ENCODE data around the gene ATF6B.
"Not testable (repeated sequence)": the region's sequence is repeated elsewhere in the genome, so short reads cannot be mapped to it uniquely, and the experiment has no call there.

Gene ATF6B

DNA sequence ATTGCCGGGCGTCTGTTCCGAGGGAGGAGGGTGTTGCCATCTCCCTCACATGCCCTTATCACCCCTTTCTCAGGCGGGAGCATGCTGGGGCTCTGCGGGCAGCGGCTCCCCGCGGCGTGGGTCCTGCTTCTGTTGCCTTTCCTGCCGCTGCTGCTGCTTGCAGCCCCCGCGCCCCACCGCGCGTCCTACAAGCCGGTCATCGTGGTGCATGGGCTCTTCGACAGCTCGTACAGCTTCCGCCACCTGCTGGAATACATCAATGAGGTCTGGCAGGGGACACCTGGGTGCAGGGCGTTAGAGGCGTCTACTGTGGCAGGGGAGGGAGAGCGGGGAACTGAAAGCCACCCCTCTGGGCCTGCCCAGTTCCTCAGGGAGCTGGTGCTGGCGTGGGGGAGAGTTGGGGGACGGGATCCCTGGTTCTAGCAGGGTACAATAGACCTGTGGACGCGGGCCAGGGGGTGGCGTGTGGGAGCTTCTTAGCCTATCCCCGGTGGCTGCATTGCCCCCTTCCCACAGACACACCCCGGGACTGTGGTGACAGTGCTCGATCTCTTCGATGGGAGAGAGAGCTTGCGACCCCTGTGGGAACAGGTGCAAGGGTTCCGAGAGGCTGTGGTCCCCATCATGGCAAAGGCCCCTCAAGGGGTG, 26.6 kb upstream of the ATF6B start:
- in situ Hi-C loops (cut with MboI; ENCODE audit: low sequenced_read_pairs) = no loop called here

DNA sequence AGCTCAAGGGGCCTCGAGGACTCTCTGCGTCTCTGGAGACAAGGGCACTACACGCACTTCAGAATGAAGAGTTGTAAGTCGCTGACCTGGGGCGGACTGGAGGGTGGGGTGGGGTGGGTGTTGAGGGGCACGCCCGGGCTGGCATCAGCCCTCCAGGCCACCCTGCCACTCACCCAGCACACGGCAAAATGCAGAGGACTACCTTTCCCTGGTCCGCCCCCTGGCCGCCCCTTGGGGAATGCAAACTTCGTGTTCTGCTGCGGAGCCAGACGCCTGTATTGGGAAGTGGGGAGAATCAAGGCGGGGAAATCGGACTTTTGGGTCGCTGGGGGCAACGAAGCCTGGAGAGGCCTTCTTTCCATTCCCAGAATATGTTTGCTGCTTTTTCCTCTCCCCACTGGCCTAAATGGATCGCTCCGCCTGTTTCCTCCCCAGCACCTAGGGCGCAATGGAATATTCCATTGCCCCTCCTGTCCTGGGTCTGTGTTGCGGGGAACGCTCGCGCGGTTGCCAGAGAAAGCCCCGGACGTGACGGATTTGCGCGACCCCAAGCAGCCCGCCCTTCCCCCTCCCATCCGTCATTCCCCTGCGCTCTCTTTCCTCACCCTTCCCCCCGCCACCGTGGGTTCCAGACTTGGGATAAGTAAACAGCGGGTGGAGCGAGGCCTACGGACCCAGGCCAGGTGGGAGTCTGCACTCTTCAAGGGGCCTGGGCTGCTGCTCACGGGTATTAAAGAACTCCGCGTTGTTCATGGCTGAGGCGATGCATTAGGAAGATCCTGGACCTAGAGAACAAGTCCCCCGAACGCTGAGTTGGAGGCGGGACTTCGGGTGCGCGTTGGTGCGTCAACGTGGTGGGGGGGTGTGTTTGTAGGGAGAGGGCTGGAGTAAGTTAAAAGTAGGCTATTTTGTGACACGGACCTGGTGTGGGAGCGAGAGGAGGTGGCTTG, 25.8 kb upstream of the ATF6B start, which contains the start of gene PPT2:
Gene PPT2 (plus strand): TSS at position 578 of the 950 bp plus-strand sequence. CDS start 454 bp downstream, outside the sequence.
- in situ Hi-C loops (cut with MboI; ENCODE audit: low sequenced_read_pairs) = no loop called here

DNA sequence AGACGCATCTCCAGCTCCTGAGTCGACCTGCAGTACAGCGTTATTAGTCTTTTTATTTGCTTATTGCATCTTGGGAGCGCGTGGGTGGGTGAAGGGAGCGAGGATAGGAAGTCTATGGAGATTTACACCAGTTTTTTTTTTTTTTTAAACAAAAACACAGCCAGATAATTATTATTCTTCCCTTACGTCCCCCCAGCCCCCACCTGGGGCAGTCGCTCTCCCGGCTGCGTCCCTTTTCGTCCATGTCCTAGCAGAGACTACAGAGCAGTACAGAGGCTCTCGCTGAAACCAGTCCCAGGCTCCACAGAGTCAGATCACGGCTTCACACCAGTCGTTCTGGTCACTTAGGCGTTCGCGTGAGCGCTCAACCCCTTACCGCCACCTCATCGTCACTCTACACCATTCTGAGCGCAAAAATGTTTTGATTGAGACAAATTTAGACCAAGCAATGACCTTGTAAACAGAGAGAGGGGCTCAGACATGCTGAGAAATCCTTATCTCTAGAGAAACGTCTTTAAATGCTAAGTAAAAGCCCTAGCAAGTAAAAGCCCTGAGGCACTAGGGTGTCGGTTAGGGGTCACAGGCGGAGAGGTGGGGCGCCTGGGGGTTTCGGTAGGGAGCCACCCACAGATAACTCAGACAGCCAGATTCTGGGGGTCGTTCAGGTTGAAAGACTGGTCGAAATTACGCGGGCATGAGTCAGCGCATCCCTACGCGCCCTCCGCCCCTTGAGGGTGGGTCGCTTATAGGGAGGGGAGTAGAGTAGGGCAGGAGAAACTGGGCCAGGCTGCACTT, 24.9 kb upstream of the ATF6B start:
- in situ Hi-C loops (cut with MboI; ENCODE audit: low sequenced_read_pairs) = no loop called here

DNA sequence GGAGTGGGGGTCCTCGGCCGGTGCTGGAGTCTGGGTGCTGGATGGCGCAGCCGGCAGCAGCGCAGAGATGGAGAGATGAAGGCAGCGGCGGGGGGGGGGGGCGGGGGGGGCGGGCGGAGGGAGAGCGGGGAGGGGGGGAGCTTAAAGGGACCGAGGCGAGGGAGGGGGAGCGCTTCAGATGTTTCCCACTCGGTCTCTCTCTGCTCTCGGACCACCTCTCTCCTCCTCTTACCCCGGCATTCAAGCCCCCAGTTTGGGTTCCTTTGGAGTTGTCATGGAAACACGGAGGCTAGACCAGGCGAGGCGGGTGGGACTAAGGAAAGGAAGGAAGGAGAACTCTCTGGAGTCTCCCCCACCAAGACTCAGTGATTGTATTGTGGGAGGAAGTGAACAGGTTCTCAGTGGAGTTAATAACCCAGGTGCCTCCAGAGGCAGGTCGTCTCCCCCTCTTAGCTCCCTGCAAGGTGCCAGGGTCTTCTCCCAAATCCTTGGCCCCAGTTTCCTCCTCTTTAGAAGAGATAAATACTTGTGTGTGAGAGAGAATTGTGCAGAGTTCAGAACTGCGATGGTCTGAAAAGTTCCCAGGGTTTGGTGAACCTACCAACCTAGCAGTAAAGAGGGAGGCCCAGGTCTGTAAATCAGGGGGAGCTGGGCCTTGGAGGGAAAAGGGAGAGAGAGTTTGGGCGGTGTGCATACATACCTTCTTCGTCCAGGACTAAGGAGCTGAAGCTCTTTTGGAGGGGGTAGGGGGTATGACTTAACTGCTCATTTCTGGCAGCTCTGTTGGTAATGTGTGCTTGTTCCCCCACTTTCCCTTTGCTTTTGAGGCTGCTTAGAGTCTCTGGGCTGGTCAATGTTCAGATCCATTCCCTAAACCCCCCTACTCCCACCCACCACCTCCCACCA, 24.1 kb upstream of the ATF6B start, which contains the start of gene PRRT1:
Gene PRRT1 (minus strand): TSS at position 77 of the 906 bp plus-strand sequence. CDS start 112 bp downstream, outside the sequence.
- in situ Hi-C loops (cut with MboI; ENCODE audit: low sequenced_read_pairs) = no loop called here

DNA sequence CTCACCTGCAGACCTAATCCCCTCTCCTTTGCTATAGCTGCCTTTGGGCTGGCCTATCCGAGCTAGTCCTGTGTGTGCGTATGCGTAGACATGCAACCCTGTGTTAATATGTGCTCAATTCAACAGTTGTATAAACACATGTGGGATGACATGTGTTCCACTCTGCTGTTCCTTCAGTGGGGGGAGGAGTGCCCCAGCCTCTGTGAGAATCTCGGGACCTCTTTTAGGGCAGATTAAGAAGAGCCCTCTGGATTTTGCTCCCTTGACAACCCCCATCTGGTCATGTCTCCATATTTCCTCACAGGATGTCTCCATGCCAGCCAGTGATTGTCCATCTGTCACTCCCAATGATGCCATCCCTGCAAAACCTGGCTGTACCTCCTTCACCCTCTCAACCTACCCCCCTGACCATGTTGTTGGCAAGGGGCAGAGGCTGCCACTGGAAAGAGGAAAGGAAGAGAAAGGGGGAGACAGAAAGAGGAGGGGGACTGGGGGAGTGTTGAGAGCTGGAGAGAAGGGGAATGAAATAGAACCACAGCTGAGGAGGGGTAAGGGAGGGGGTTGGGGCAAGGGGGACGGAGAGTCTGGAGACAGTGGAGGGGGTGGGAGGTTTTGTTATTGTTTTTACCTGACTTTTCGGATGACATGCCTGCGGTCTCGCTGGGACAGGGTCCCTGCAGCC, 23.3 kb upstream of the ATF6B start:
- in situ Hi-C loops (cut with MboI; ENCODE audit: low sequenced_read_pairs) = no loop called here

DNA sequence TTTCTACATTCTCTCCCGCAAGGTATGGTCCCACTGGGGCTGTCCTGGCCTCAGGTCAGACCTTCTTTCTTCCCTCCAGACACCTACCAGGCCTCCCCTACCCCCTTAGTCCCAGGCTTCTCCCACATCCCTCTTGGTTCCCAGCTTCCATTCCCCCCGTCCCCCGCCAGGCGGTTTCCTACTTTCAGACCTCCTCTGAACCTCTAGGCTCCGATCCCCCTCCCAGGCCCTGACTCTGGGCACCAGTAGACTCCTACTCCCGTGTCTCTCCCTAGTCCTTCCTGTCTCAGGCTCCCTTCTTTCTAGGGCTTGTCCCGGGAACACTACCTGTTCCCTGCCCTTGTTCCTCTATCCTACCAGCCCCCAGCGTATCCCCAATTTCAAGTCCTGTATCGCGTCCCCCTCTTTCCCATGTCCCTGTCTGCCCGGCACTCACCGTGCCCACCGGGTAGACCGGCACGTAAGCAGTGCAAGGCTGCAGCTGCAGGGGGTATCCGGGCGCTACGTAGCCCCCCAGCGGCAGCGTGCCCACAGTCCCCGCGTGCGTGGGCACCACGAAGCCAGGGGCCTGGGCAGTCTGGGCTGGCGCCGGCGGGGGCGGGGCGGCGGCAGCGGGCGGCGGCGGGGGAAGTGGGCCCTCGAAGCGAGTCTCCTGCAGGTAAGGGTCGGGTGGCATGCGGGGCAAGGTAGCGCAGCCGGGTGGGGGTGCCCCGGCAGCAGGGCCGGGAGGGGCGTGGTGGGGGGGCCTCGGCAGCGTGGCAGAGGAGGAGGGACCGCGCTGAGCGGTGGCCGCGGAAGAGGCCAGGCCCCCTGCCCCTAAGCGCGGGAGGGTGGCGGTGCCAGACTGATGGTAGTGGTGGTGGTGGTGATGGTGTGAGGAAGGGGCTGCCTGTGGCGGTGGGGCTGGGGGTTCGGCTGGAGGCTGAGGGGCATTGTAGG, 22.2 kb upstream of the ATF6B start:
- in situ Hi-C loops (cut with MboI; ENCODE audit: low sequenced_read_pairs) = no loop called here

DNA sequence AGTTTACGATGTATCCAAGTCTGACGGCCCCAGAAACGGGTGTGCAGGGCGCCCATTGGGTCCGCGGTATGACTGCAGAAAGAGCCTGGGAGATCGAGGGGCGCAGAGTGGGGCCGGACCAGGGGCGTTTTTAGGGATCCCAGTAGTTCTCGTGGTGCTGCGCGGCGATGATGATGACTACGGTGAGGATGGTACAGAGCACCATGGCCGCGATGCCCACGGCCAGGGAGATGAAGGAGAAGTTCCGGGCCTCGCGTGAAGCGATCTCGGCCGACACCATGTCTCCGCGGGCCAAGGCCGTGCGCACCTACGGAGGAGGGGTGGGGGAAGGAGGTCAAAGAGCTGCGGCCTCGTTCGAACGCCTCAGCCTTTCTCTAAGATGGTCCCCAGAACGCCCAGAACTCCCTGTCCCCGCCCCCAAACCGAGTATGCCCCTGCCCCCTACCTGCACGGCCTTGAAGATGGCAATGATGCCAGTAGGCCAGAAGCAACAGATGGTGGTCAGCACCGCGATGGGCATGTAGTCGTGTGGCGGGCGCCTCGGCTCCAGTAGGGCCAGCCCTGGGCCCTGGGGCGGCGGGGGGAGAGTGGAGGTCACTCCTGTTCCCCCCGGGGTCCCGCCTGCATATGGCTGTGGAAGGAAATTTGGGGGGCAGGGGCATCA, 21.2 kb upstream of the ATF6B start:
- in situ Hi-C loops (cut with MboI; ENCODE audit: low sequenced_read_pairs) = no loop called here

DNA sequence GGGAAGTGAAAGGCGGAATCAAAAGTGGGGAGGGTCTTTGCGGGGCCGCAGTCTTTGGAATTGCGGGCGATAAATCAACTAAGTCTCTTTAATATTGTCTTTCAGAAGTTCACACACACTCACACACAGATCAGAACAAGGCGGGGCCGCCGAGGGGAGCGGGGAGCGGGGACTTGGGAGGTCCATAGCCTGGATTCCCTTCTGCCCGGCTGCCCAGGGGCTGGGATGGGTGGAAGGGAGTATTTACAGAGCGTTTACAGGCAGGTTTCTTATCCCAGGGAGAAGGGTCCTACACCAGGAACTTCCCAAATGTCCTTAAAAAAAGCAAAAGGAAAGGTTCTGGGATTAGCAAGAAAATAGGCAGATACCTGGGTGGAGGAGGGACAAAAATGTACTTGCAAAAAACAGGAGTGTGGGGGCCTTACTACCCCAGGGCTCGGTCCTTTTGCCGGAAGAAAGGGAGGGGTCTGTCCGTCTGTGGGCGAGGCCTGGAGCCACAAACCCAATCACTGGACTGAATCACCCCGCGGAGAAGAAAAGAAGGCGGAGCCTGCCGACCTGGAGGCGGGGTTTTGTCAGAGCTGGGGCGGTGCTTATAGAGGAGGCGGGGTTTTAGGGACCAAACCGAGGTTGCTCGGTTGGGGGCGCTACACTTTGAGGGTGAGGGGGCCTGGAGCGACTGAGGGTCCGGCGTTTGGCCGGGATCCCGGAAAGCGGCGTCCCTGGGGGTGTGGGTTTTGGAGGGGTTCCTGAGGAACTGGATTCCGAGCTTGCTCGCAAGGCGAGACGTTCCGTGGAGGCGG, 20.4 kb upstream of the ATF6B start:
- in situ Hi-C loops (cut with MboI; ENCODE audit: low sequenced_read_pairs) = no loop called here

DNA sequence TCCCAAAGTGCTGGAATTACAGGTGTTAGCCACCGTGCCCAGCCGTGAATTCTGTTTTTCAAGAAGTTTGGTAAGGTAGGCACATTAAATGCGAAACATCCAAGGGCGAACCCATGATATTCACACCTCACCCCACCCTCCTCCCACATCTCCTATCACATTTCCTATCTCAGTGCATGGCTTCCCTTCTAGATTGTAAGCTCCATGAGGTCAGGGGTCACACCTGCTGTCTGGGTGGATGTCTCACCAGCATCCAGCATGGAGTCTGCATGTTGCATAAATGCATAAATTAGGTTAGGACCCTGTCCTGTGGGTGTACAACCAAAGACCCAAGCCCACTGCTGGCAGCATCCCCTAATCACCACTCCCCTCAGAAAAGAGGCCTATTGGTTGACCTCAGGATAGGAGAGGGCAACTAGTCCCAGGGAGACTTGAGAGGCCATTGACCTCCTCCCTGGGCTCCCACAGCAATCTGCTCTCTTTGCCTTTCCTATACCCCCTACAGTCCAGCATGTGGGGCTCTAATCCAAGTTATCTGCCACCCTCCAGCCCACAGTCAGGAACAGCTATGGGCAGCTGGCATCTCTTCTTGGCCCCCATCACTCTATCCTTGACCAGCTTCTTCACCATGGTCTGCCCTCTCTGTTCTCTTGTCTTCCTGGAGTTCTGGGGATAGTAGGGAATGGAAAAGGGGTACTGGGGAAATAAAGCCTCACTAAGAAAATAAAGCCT, 19.5 kb upstream of the ATF6B start:
- in situ Hi-C loops (cut with MboI; ENCODE audit: low sequenced_read_pairs) = no loop called here

DNA sequence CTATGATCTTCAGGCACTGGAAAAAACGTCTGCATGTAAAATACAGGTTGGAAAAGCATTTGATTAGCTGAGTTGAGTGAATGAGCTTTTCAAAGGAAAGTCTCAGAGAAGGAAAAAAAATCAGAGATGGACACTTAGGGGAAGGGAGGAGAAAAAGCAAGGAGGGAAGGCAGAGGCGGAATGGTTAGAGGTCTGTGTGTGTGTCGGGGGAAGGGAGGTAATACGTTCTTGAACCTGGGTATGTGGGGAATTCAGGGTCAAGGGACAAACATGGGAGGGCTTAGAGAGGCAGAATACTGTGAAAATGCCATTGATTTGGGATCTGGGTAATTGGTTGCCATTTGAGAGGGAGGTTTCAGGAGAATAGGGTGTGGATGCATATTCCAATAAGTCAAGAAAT, 18.6 kb upstream of the ATF6B start:
- in situ Hi-C loops (cut with MboI; ENCODE audit: low sequenced_read_pairs) = no loop called here

DNA sequence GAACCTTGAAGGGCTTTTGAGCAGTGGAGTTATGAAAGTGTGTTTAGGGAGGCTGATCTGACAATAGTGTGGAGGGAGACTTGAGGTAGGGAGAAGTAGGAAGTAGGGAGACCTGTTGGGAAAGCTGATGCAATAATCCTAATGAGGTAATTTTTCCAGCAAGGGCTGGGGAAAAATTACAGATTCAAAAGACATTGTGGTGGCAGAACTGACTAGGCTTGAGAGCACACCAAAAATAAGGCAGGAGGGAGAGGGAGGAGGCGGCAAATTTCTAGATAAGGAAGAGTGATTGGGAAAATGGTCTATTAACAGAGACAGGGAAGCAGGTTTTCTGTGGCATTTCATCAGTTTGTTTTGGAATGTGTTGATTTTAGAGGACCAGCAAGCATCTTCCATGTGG, 18.2 kb upstream of the ATF6B start:
- in situ Hi-C loops (cut with MboI; ENCODE audit: low sequenced_read_pairs) = no loop called here

DNA sequence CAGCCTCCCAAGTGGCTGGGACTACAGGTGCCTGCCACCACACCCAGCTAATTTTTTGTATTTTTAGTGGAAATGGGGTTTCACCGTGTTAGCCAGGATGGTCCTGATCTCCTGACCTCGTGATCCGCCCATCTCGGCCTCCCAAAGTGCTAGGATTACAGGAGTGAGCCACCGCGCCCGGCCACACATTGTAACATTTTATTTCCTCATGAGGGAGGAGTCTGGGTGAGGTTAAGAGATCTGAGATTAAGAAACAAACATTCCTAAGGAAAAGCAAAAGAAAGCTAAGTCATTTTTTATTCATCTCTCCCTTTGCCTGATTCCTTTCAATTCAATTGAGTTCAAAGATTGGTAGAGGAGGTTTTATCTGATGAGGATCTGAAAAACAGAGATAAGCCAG, 16.2 kb upstream of the ATF6B start:
- in situ Hi-C loops (cut with MboI; ENCODE audit: low sequenced_read_pairs) = not testable (repeated sequence)

DNA sequence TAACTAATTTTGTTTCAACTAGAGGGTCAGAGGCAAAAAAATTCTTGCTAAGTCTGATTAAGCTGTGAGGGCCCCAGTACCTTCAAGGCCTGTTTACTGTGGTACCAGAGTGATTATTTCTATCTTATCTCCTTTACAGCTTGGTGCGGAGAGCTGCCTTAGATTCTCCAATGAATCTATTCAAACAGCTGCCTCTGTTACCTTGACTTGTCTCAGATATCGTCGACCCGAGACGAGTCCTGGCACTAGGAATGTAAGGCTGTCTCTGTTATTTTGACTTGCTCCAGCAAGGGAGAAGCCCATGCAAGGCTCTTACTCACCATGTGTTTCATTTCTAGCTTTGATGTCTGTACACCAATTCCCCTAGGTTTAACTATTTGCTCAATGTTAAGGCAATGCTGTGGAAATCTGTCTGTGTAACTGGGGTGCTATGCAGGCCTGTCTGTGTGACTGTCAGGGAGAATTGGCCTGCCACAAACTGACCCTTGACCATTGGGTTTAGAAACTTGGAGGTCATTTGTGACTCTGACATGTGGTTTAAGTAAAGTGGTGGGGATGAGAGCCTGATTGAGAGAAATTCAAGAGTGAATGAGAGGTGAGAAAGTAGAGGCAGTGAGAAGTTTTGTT, 12.5 kb upstream of the ATF6B start:
- in situ Hi-C loops (cut with MboI; ENCODE audit: low sequenced_read_pairs) = no loop called here

DNA sequence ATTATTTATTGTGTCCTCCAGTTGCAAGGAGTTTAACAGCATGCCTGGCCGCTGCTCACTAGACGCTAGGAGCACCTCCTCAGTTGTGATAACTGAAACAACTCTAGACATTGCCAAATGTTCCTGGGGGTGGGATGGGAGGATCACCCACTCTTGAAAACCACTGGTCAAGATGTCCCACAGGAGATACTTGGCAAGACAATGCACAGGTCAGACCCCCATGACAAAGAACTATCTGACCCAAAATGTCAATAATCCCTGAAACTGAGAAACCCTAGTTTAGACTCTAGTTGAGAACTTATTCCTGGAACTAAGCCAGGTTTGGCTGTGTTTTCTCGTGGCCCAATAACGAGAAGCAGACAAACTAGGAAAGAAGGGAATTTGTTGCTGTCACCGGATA, 11.5 kb upstream of the ATF6B start:
- in situ Hi-C loops (cut with MboI; ENCODE audit: low sequenced_read_pairs) = no loop called here

DNA sequence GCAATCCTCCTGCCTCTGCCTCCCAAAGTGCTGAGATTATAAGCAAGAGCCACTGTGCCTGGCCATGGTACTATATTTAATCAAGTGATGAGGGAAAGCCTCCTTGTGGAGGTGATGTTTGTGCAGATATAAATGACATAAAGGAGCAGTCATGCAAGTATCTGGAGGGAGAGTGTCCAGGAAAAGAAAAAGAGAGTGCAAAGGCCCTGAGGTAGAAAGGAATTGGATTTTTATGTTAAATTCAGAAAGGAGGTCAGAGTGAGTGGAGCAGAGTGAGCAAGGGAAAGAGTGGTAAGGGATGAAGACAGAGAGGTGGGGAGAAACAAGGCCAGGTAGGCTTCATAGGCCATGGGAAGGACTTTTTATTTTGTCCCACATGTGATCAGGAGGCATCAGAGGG, 9.4 kb upstream of the ATF6B start:
- in situ Hi-C loops (cut with MboI; ENCODE audit: low sequenced_read_pairs) = no loop called here

DNA sequence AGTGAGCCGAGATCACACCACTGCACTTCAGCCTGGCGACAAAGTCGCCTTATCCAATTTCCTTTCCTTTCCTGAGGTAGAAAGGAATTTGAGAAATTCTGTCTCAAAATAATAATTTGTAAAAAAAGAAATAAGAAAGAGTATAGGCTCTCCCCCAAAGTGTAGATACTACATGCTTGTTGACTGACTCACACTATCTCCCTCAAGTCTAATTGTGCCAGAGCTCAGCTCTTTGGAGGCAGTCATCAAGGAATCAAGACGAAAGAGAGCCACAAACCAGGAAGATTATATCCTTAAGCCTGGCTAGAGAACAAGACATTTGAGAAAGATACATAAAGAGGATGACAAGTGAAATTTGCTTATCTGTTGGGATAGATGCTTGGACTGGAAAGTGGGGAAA, 5.7 kb upstream of the ATF6B start:
- in situ Hi-C loops (cut with MboI; ENCODE audit: low sequenced_read_pairs) = no loop called here
